NCI-H2227 (cell line): ENCODE results near the gene YAP1.
A peak's percentile ranks its signal among the peaks of the same experiment; 100 is the strongest.

ENCODE experiments used
- DNase-seq: peaks from one replicate; lab custom pipeline; 2025; ENCODE audit not compliant: unreplicated experiment; lab: John Stamatoyannopoulos, UW

YAP1 gene

DNA sequence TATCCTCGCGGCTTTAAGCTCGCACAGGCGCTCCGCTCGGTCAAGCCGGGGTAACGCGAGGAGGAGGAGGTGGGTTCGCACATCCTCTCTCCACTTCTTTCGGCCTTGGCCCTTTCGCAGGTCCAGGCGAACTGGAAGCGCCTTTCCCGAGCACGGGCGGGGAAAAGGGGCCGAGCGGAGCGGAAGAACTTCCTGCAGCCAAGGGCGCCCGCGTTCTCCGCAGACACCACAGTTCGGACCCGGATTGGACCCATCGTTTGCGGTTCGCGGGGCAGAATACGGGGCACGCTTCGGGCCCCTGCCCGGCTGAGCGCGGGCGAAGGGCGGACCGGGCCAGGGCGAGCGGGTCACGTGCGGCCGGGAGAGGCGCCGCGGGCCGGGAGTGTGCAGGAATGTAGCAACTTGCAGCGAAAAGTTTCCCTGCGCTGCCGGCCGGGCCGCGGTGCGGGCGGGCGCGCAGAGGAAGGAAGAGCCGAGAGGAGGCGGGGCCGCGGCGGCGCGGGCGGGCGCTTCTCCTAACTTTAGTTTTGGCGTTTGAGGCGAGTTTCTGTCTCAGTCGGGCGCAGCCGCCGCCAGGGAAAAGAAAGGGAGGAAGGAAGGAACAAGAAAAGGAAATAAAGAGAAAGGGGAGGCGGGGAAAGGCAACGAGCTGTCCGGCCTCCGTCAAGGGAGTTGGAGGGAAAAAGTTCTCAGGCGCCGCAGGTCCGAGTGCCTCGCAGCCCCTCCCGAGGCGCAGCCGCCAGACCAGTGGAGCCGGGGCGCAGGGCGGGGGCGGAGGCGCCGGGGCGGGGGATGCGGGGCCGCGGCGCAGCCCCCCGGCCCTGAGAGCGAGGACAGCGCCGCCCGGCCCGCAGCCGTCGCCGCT lies at the start of gene YAP1:
Gene YAP1, plus strand, starts transcription at position 552 of the 865 bp plus-strand sequence. CDS start 402 bp downstream, outside the sequence.
- peak; percentile 5 for DNase-seq

DNA sequence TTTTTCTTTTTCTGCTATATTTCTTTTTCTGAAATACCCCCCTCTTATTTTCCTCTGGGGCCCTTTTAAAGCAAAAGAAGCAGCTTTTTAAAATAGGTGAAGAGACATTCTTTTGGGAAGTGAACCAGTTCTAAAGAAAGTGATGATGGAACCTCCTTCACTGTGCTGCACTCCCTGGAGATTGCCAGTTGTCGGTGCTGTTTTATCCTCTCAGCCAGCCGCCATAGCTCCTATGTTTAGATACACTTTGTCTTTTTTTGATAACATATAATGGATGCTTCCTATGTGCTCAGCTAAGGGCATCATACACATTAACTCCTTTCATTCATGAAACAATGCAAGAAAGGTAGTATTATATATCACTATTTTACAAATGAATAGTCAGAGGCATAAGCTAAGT lies 49.0 kb upstream of the YAP1 start:
- DNase-seq = no peak

DNA sequence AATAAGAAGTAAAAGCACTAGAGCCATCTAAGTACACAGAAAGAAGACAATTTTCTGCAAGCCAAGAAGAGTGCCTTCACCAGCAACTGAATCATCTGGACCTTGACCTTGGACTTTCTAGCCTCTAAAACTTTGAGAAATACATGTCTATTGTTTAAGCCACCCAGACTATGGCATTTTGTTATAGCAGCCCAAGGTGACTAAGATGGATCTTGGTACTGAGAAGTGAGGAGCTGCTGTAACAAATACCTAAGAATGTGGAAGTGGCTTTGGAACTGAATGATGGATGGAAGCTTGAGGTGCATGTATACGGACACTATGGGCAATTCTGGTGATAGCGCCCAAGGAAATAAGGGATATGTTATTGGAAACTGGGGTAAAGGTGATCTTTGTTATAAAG lies 48.1 kb upstream of the YAP1 start:
- no peak for DNase-seq

DNA sequence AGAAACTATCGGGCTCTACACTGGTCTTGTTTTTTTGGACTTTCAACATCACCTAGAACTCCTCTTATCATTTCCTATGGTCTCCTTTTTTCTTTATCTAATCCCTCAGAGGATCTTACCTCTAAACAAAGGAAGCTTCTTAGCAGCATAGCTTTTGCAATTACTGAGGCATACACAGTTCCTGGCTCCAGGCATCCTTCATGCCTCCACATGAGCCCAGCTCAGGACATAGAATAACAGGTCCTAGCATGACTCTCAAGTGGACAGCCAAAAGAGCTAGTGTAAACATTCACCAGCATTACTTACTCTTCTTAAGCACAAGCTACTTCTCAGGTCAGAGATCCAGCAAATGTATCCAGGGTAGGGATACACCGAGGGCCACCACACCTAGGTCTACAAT lies 45.9 kb upstream of the YAP1 start:
- no peak for DNase-seq

DNA sequence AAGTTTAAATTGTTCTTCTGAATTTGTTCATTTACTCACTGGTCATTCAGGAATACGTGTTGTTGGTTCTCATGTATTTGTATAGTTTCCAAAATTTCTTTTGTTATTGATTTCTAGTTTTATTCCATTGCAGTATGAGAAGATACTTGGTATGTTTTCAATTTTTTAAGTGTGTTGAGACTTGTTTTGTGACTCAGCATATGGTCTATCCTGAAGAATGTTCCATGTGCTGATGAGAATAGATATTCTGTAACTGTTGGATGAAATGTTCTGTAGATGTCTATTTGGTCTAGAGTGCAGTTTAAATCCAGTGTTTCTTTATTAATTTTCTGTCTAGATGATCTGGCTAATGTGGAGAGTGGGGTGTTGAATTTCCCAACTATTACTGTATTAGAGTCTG lies 39.5 kb upstream of the YAP1 start:
- no peak for DNase-seq

DNA sequence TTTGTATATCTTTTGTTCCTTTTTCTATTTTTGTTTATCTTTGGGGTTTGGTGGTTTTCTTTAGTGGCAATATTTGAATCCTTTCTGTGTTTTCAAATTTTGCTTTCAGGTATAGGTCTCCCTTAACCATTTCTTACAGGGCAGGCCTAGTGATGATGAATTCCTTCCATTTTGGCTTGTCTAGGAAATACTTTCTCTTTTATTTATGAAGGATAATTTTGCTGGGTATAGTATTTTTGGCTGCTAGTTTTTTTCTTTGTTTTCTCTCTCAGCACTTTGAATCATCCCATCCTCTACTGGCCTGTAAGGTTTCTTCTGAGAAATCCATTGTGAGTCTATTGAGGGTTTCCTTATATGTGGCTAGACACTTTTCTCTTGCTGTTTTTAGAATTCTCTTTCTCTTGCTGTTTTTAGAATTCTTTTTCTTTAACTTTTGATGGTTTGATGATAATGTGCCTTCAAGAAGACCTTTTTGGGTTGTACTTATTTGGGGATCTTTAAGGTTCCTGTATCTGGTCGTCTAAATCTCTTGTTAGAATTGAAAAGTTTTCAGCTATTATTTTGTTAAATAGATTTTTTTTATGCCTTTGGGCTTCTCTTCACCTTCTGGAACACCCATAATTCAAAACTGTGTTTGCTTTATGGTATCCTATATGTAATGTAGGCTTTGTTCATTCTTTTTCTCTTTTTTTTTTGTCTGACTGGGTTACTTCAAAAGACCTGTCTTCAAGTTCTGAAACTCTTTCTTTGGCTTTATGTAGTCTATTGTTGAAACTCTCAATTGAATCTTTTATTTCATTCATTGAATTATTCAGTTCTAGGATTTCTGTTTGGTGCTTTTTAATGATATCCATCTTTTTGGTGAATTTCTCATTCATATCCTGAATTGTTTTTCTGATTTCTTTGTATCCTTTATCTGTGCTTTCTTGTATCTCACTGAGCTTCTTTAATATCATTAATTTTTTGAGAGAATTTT lies 38.5 kb upstream of the YAP1 start:
- no peak for DNase-seq

DNA sequence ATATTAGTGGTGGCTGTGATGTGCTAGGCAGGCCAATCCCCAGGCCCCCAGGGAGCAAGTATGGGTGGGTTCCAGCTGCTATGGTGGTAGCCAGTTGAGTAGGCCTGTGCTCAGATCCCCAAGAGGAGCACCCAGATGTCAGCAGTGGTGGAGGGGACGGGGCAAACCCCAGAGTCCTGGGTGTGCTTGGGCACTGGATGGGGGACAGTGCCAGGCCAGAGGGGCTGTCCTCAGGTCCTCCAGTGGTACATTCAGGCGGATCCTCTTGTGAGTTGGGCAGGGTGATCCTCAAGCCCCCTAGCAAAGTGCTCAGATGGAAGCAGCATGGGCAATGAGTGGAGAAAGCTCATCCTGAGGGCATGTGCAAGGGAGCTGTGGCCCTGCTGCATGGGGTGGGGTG lies 37.0 kb upstream of the YAP1 start:
- DNase-seq = no peak

DNA sequence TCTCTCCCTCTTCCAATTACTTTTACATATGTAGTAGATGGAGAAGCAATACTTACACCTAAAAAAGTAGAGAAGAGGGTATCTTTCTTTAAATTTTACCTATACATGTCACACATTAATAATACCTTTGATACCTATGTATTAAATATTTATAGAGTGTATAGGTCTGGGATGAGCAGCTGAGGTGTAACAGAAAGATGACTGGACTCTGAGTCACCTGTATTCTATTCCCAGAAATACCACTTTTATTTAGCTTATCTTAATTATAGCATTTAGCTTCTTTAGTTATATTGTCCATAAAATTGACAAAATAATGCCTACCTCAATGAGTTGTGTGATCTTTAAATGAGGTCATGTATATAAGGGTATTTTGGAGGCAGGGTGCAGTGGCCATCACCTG lies 30.6 kb upstream of the YAP1 start:
- no peak for DNase-seq

DNA sequence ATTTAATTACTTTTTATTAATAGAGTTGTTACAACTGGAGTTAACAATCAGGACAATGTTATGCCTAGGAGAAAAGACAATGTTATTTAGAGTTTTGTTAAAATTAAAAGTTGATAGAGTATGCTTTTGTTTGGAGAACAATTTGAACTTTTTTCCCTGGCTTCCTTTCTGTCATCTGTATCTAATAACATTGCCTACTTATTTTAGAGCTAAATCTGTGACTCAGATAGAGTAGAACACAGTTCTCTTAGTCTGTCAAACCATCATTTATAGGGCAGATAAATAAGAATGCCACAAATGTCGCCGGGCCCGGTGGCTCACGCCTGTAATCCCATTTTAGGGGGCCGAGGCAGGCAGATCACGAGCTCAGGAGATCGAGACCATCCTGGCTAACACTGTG lies 28.9 kb upstream of the YAP1 start:
- no peak for DNase-seq

DNA sequence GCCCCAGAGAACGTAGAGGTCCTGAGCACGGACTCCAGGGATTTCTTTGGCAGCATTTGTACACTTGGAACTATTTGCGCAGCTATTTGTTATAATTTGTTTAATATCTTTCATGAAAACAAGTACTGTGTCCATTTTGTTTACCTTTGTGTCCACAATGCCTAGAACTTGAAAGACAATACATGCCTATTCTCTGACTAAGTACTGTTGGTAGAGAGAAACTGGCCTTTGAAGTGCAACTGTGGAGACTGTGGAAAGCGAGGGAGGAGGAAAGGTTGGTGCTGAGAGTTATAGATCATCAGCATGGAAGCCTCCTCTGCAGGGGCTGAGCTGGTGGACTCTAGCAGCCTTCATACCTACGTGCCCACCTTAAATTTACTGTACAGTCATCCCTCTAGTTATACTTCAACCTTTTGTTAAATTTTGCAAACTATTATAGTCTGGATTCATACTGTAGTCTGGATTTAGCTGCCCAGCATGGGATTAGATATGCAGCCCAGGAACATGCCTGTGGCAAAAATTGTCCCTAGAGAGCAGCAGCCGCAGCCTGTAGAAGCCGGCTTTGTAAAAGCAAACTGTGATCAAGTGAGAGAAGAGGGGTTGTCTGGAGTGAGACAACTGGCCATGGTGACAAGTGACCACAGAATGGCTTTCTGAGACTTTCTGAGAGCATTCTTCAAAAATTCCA lies 24.2 kb upstream of the YAP1 start:
- DNase-seq = no peak

DNA sequence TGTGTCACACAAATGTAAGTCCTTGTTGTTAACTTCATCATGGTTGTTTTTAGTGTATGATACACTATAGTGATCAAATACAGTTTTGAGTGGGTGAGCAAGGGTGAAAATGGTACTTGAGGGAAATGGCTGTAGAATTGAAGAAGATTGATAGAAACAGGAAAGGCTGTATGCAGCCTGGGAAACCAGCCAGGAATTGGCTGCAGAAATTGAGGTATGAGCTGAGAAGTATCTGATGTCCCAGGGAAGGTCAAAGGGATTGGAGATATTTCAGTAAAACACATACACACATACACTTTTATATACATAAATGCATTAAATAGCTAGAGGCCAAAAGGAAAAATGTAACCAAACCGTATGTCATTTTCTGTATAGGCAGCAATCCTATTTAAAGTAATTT lies 13.1 kb upstream of the YAP1 start:
- DNase-seq = no peak

DNA sequence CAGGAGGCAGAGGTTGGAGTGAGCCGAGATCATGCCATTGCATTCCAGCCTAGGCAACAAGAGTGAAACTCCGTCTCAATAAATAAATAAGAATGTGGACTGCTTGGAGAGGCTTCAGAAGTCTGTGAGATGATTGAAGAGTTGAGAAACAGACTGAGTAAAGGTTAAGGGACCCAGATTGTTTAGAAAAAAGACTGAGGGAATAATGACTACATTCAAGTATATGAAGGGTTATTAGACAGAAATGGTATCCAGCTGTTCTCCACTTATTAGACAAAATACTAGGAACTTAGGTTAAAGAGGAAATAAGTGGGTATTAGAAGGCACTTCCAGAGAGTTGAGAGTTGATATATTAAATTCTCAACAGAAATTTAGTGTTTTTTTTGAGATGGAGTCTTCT lies 10.5 kb upstream of the YAP1 start:
- no peak for DNase-seq

DNA sequence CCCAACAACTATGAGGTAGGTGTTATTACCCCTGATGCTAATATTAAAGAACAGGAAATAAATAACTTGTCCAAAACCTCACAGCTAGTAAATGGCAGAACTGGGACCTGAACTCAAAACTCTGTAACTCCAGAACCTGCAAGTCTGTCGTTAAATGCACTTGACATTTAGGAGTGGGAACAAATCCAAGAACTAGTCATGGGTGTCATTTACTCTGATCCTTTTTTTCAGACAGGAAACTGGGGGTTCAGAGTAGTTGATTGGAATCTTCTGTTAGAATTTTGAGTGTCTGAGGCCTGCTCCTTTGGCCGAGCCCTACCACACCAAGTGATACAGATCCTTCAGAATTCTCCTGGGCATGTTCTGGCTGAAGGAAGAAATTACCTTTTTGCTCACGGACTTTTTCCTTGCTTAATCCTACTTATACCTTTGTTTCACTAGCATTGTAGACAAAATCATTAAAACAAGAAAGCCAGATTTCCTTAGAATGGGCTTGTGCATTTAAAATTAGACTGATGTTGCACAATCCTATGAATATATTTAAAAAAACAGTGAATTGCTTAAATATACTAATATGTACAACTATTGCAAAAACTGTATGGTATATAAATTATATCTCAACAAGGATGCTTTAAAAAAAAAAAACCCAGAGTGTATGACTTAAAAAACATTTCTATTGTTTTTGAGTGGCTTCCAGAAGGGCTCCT lies 1.4 kb upstream of the YAP1 start:
- DNase-seq = no peak

DNA sequence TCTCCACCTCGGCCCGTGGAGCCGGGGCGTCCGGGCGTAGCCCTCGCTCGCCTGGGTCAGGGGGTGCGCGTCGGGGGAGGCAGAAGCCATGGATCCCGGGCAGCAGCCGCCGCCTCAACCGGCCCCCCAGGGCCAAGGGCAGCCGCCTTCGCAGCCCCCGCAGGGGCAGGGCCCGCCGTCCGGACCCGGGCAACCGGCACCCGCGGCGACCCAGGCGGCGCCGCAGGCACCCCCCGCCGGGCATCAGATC lies 439 bp downstream of the YAP1 start:
- DNase-seq = no peak

DNA sequence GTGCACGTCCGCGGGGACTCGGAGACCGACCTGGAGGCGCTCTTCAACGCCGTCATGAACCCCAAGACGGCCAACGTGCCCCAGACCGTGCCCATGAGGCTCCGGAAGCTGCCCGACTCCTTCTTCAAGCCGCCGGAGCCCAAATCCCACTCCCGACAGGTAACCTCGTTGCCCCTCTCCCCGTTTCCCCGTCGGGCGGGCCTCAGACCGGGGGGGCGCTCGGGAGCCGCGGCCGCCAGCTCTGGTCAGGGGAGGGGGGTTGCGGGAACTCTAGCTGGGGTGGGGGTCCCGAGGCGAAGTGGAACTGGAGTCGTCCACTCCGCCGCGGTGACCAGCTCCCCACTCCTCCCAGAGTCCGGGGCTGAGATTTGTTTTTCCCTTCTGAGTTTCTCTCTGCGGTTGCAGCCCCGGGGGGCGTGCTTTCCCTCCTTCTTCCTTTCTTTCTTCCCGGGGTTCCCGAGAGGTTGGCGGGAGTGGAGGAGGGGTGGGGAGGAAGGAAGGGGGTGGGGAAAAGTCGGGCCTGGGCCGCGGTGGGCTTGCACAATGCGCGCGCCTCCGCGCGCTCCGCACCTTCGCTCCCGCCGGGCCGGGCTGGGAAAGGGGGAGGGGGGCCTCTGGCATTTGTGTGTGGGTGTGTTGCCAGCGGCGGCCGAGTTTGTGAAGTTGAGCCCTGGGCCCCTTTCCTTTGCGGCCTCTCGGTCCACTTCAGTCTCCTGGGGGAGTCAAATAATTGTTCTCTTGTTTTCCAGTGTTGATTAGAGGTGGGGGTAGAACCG lies 952 bp downstream of the YAP1 start:
- DNase-seq = no peak

DNA sequence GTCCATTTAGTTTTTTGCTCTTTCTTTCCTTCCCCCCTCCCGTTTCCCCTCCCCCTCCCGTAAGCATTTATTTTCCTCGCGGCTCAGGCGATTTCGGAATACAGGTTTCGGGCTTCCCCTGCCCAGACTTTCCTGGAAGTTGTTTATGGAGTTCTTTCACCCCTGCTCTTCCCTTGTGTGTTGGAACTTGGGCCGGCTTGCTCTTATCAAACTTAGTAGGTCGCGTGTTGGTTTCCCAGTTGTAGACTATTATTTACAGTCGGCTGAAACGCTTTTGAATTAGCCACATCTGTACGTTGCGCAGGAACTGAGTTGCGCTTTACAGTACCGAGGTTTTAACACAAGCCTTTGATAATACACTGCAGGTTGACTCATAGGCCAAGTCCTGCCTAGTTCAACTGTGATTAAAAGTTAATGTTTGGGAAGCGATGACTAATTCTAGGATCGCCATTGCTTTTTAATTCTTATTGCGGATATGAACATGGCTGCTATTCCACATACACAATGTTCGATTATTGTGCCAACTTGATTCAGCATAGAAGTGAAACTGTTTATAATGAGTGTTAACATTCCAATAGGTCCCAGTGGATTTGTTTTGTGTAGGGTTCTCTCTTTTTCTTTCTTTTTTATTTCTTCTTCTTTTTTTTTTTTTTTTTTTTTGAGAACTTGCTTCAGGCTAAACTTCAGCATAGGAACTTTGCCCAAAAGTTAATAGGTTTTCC lies 1.7 kb downstream of the YAP1 start:
- no peak for DNase-seq

DNA sequence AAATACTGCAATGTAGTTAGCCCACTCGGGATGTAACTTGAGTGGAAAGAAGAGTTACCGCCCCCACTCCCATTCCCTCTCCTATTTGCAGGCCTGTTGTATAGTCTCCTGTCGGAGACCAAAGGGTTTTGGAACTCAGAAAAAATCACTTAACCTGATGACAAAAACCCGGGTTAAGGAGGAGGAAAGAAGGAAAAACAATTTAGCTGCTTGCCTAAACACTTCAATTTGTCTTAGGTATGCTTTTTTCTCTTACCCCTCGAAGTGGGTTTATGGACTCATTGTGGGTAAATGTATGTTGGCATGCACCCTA lies 2.2 kb downstream of the YAP1 start:
- DNase-seq = no peak

DNA sequence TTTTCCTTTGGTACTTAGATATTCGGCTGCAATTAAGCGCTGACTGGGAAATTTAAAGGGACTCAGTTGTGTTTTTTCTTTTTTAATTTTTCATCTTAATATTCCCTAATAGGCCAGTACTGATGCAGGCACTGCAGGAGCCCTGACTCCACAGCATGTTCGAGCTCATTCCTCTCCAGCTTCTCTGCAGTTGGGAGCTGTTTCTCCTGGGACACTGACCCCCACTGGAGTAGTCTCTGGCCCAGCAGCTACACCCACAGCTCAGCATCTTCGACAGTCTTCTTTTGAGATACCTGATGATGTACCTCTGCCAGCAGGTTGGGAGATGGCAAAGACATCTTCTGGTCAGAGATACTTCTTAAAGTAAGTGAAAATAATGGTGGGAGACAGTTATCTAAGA lies 3.8 kb downstream of the YAP1 start:
- no peak for DNase-seq

DNA sequence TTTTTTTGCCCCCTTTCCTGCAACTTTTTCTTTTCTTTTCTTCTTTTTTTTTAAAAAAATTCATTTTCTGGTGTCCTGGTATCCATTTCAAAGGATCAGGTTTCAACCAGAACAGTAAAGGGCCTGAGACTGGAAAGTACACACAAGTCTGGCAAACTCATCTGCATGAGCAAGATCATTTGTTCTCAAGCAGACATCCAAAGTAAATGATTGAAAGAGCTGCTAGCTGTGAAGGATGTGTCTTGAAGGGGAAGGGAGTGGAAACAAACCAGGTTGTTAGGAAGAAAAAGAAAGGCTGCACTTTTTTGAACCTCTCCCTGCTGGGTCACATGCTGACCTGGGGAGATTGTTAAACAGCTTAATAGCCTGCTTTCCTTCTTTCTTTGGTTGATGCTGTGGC lies 5.3 kb downstream of the YAP1 start:
- no peak for DNase-seq
